Prostate gland (tissue), 2 donors: ENCODE measurements around the gene SLC6A7. TPM values are rescaled to one million over a fixed set of nuclear protein-coding genes. Genes with fewer than 3 reads are reported as not detected.

ENCODE experiments used
- DNase-seq: peaks from one replicate; pipeline ENCODE4 v3.0.0-alpha.2; 2019; ENCODE audit warnings: low spot score
- H3K27ac ChIP-seq, 2 donors: fragments of 200-600 bp; sonication (generic); 2 replicates each; pipeline ENCODE4 v1.5.1; 2017 to 2019
- H3K27me3 ChIP-seq: fragments of 200-600 bp; sonication (generic); replicated peaks from 2 replicates; pipeline ENCODE4 v1.5.1; 2019; ENCODE audit not compliant: insufficient read depth
- H3K36me3 ChIP-seq, 2 donors: fragments of 200-600 bp; sonication (generic); 1 replicate in 1 of 2; 2 replicates in 1 of 2; pipeline versions ENCODE4 v1.5.1 to v1.8.1; 2017 to 2019
- H3K4me1 ChIP-seq: fragments of 200-600 bp; sonication (generic); replicated peaks from 2 replicates; pipeline ENCODE4 v1.5.1; 2019
- H3K4me3 ChIP-seq, 2 donors: fragments of 200-600 bp; sonication (generic); 2 replicates each; pipeline ENCODE4 v1.5.1; 2017 to 2019
- H3K9me3 ChIP-seq: fragments of 200-600 bp; sonication (generic); 2 replicates; pipeline ENCODE4 v1.5.1; 2017
- POLR2A ChIP-seq: fragments of 450-650 bp; IDR thresholded peaks from one replicate; pipeline ENCODE4 v1.6.1; 2016; ENCODE audit warnings: antibody characterized with exemption, mild to moderate bottlenecking
- POLR2AphosphoS5 ChIP-seq: sonication (generic); formaldehyde crosslinking; IDR thresholded peaks from one replicate; pipeline ENCODE4 v1.6.1; 2017; ENCODE audit warnings: antibody characterized with exemption
- WGBS: methylation state at CpG from one replicate; pipeline ENCODE4 v1.1.5; 2018; 5-methylcytosine and 5-hydroxymethylcytosine counted together
- intact Hi-C: fragments of 100-400 bp; cut with DNase I; formaldehyde crosslinking; loops from one replicate; pipeline ENCODE4 v1.14.2; 2022
- total RNA-seq, 2 donors: library from RNA; depleted of rRNA; stranded (reverse); fragments of >200 nt; gene quantifications; one replicate each; pipeline ENCODE4 v1.1.0, GENCODE V29; 2016
- TF ChIP-seq, protein P1 (sequence below), 4 experiments: fragments of 200-600 bp in 2 of 4; fragments of 450-650 bp in 2 of 4; sonication (generic) in 2 of 4; IDR thresholded peaks; 1 replicate in 3 of 4; 2 replicates in 1 of 4; pipeline ENCODE4 v1.5.1; 2016 to 2019; ENCODE audit warnings: antibody characterized with exemption in 4 of 4, mild to moderate bottlenecking in 2 of 4, moderate library complexity in 2 of 4

SLC6A7 gene
- total RNA-seq, 2 donors from 2014 or later, result not detected

- Histone ChIP-seq H3K36me3 (no peaks in the 10 kb centered on the region), H3K27me3 (no peaks in the 10 kb centered on the region), H3K4me3 (no peak overlapping the region), H3K27ac (no peak overlapping the region), H3K4me1 (no peaks in the 10 kb centered on the region), H3K9me3 (no peaks in the 10 kb centered on the region)
- intact Hi-C loops, result no loop called here
- DNase-seq, result no peak
- WGBS, result 88% methylated on average over 2 of the region's 2 CpGs
- TF ChIP-seq, protein P1, sequence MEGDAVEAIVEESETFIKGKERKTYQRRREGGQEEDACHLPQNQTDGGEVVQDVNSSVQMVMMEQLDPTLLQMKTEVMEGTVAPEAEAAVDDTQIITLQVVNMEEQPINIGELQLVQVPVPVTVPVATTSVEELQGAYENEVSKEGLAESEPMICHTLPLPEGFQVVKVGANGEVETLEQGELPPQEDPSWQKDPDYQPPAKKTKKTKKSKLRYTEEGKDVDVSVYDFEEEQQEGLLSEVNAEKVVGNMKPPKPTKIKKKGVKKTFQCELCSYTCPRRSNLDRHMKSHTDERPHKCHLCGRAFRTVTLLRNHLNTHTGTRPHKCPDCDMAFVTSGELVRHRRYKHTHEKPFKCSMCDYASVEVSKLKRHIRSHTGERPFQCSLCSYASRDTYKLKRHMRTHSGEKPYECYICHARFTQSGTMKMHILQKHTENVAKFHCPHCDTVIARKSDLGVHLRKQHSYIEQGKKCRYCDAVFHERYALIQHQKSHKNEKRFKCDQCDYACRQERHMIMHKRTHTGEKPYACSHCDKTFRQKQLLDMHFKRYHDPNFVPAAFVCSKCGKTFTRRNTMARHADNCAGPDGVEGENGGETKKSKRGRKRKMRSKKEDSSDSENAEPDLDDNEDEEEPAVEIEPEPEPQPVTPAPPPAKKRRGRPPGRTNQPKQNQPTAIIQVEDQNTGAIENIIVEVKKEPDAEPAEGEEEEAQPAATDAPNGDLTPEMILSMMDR (IDR thresholded peaks at IDR 0.05), result no peak
- no peak for TF ChIP-seq POLR2A
- TF ChIP-seq POLR2AphosphoS5, result no peak
Measured at GRCh38 chr5:150236313-150236712, 46.5 kb downstream of the SLC6A7 start.

GRCh38 chr5:150236981-150237754, 47.3 kb downstream of the SLC6A7 start:
- no peaks in the 10 kb centered on the region for H3K27me3 ChIP-seq
- no peak overlapping the region for H3K27ac ChIP-seq
- intact Hi-C loops, result no loop called here
- no peaks in the 10 kb centered on the region for H3K9me3 ChIP-seq
- DNase-seq, result no peak
- H3K36me3 ChIP-seq, result no peaks in the 10 kb centered on the region
- H3K4me3 ChIP-seq, result no peak overlapping the region
- TF ChIP-seq, protein P1 (IDR thresholded peaks at IDR 0.05), result no peak
- TF ChIP-seq POLR2AphosphoS5 (no peak), POLR2A (no peak)
- H3K4me1 ChIP-seq, result no peaks in the 10 kb centered on the region
- WGBS, result 88% methylated on average over 15 of the region's 15 CpGs

GRCh38 chr5:150238646-150239045, 48.8 kb downstream of the SLC6A7 start:
- Histone ChIP-seq H3K9me3 (no peaks in the 10 kb centered on the region), H3K36me3 (no peaks in the 10 kb centered on the region), H3K4me1 (no peaks in the 10 kb centered on the region), H3K27ac (no peak overlapping the region), H3K4me3 (no peak overlapping the region), H3K27me3 (no peaks in the 10 kb centered on the region)
- intact Hi-C loops, result no loop called here
- DNase-seq, result no peak
- no peak for TF ChIP-seq POLR2AphosphoS5
- TF ChIP-seq, protein P1 (IDR thresholded peaks at IDR 0.05), result no peak
- TF ChIP-seq POLR2A, result no peak
- 94% methylated on average over 10 of the region's 10 CpGs for WGBS

DNA sequence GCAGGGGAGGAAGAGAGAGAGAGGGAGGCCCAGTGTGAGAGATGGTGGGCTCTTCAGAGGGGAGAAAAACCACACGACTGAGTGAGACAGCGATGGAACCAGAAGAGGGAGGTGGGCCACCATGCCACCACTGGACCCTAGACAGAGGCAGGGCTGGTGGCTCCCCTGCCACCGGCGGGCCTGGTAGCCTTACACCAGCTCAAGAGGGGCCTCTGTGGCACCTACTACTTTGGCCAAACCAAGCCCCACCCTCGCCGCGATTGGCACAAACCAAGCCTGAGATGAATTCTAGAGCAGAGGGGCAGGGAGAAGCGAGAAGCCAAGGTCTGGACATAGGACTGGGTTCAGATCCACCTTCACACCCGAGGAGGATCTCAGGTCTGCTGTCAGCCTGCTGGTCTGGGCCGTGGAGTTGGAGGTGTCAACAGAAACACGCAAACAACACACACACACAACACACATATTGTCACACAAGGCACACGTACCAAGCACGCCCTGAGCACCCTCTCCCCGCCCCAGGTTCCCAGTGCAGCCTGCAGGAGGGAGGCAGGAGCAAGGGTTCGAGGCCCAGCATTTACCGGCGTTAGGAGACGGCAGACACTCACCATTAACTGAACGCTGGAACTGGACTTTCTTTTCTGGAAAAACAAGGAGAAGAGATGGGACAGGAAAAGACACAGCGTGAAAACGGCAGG, 49.4 kb downstream of the SLC6A7 start:
- Histone ChIP-seq H3K4me3 (no peak overlapping the region), H3K27me3 (no peaks in the 10 kb centered on the region), H3K36me3 (no peaks in the 10 kb centered on the region), H3K9me3 (no peaks in the 10 kb centered on the region), H3K27ac (no peak overlapping the region), H3K4me1 (no peaks in the 10 kb centered on the region)
- TF ChIP-seq, protein P1 (IDR thresholded peaks at IDR 0.05), result no peak
- no peak for TF ChIP-seq POLR2A
- no peak for TF ChIP-seq POLR2AphosphoS5
- no peak for DNase-seq
- 91% methylated on average over 21 of the region's 21 CpGs for whole genome bisulfite sequencing
- intact Hi-C loops, result no loop called here

GRCh38 chr5:150239794-150240122, 49.9 kb downstream of the SLC6A7 start:
- Histone ChIP-seq H3K36me3 (no peaks in the 10 kb centered on the region), H3K27me3 (no peaks in the 10 kb centered on the region), H3K4me3 (no peak overlapping the region), H3K9me3 (no peaks in the 10 kb centered on the region), H3K27ac (no peak overlapping the region), H3K4me1 (no peaks in the 10 kb centered on the region)
- TF ChIP-seq, protein P1 (IDR thresholded peaks at IDR 0.05), result no peak
- TF ChIP-seq POLR2AphosphoS5, result no peak
- no peak for TF ChIP-seq POLR2A
- 90% methylated on average over 7 of the region's 7 CpGs for WGBS
- intact Hi-C loops, result no loop called here
- no peak for DNase-seq
